Nephron (organoid): ENCODE data around the gene LRRC25.

Experiments
- H3K27ac Mint-ChIP-seq, 3 experiments: 2 replicates each; pipeline ENCODE4 v1.8.0; 2020; ENCODE audit warnings: mixed read lengths in 3 of 3, mild to moderate bottlenecking in 2 of 3, moderate library complexity in 1 of 3
- H3K27me3 Mint-ChIP-seq: 2 replicates; pipeline ENCODE4 v1.8.0; 2021; ENCODE audit warnings: low read depth, mild to moderate bottlenecking, moderate library complexity, mixed read lengths
- H3K36me3 Mint-ChIP-seq: 2 replicates; pipeline ENCODE4 v1.8.0; 2020; ENCODE audit warnings: low read depth, mixed read lengths
- H3K4me1 Mint-ChIP-seq: 2 replicates; pipeline ENCODE4 v1.8.0; 2020; ENCODE audit warnings: mixed read lengths
- H3K4me3 Mint-ChIP-seq, 3 experiments: 2 replicates each; pipeline ENCODE4 v1.8.0; 2020; ENCODE audit warnings: mild to moderate bottlenecking in 3 of 3, mixed read lengths in 3 of 3, moderate library complexity in 2 of 3
- H3K9me3 Mint-ChIP-seq: 2 replicates; pipeline ENCODE4 v1.8.0; 2020; ENCODE audit warnings: mixed read lengths
- CTCF ChIP-seq, 3 experiments: fragments of 200-600 bp; sonication (generic); IDR thresholded peaks; one replicate each; pipeline ENCODE4 v1.5.0; 2021; ENCODE audit warnings: antibody characterized with exemption in 3 of 3; ENCODE audit not compliant: unreplicated experiment in 3 of 3

The LRRC25 gene

DNA sequence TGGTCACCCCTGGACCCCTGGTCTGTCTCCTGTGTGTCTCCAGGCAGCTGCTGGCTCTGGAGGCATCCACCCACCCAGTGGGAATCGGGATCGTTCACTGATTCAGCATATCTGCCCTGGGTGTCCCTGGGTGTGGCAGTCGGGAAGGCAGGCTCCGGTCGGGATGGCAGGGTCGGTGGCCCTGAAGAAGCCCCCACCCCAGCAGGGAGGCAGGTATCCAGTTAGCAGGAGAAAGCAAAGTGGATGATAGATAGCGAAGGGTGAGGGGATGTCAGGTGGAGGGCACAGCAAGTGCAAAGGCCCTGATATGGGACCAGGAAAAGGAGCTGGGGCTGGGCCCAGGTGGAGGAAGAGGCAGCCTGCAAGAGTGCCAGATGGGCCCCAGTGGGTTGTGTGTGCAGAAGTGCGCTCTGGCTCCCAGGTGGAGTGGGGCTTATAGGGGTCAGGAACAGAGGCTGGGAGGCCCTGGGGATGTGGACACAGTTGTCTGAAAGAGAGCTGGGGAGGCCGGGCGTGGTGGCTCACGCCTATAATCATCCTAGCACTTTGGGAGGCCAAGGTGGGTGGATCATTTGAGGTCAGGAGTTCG, 24.0 kb upstream of the LRRC25 start:
- no peaks in the 10 kb centered on the region for H3K9me3 Mint-ChIP-seq
- peak overlapping the region; percentile 33 to 68 (median 60) for H3K27ac Mint-ChIP-seq
- peaks cover 4% of the 10 kb centered on the region for H3K36me3 Mint-ChIP-seq
- no peak for TF ChIP-seq CTCF (IDR thresholded peaks at IDR 0.05; ENCODE audit: unreplicated experiment in 3 of 3)
- H3K27me3 Mint-ChIP-seq, result no peaks in the 10 kb centered on the region
- H3K4me3 Mint-ChIP-seq, result peak overlapping the region; percentile 88 to 96 (median 93)
- H3K4me1 Mint-ChIP-seq, result peaks cover 69% of the 10 kb centered on the region

GRCh38 chr19:18420930-18421329, 23.5 kb upstream of the LRRC25 start:
- TF ChIP-seq CTCF (IDR thresholded peaks at IDR 0.05; ENCODE audit: unreplicated experiment in 3 of 3), result no peak
- peaks cover 69% of the 10 kb centered on the region for H3K4me1 Mint-ChIP-seq
- peaks cover 5% of the 10 kb centered on the region for H3K27me3 Mint-ChIP-seq
- H3K36me3 Mint-ChIP-seq, result peaks cover 4% of the 10 kb centered on the region
- H3K4me3 Mint-ChIP-seq, result peak overlapping the region; percentile 88 to 96 (median 93)
- H3K27ac Mint-ChIP-seq, result peak overlapping the region; percentile 33 to 68 (median 60)
- no peaks in the 10 kb centered on the region for H3K9me3 Mint-ChIP-seq

GRCh38 chr19:18419699-18420460, 22.5 kb upstream of the LRRC25 start:
- Mint-ChIP-seq H3K4me1 (peaks cover 71% of the 10 kb centered on the region), H3K27me3 (peaks cover 5% of the 10 kb centered on the region), H3K4me3 (peak overlapping the region; percentile 88 to 96 (median 93))

DNA sequence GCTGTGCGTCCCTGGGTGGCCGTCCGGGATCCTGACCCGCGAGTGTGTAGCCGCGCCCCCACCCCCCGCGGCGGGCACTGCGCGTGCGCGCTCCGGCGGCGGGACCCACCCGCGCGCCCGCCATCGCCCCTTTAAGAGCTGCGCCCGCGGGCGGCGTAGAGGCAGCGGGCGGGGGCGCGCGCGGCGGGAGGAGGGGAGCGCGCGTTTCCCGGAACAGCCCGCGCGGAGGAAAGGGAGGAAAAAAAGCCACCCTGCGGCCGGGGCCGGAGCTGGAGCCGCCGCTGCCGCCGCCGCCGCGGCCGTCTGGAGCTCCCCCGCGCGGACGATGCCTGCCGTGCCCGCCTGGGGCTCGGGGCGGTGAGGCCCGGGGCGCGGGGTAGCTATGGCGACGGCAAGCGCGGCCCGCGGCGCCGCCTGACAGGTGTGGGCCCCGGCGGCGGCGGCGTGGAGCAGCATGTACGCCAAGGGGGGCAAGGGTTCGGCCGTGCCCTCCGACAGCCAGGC, 21.8 kb upstream of the LRRC25 start, which contains the start of gene SSBP4:
TSS of gene SSBP4 (plus strand) at position 204 of the 504 bp plus-strand sequence. CDS start at position 455, 251 bp downstream.
- H3K27ac Mint-ChIP-seq, result peak within 1 kb of the TSS; percentile 98

More at GRCh38 chr19:18419699-18420460, 22.5 kb upstream of the LRRC25 start:
- no peak for TF ChIP-seq CTCF (IDR thresholded peaks at IDR 0.05; ENCODE audit: unreplicated experiment in 3 of 3)
- Mint-ChIP-seq H3K36me3 (peaks cover 4% of the 10 kb centered on the region), H3K9me3 (no peaks in the 10 kb centered on the region), H3K27ac (peak overlapping the region; percentile 53 to 84 (median 72))

GRCh38 chr19:18418483-18419194, 21.2 kb upstream of the LRRC25 start:
- H3K9me3 Mint-ChIP-seq, result no peaks in the 10 kb centered on the region
- H3K4me3 Mint-ChIP-seq, result peak overlapping the region; percentile 81 to 88 (median 87)
- peaks cover 75% of the 10 kb centered on the region for H3K4me1 Mint-ChIP-seq
- H3K27ac Mint-ChIP-seq, result peak overlapping the region; percentile 98
- H3K27me3 Mint-ChIP-seq, result peaks cover 5% of the 10 kb centered on the region
- peaks cover 4% of the 10 kb centered on the region for H3K36me3 Mint-ChIP-seq
- no peak for TF ChIP-seq CTCF (IDR thresholded peaks at IDR 0.05; ENCODE audit: unreplicated experiment in 3 of 3)

More for the DNA sequence above, 21.8 kb upstream of the LRRC25 start, which contains the start of gene SSBP4:
- peaks cover 5% of the 10 kb centered on the region for H3K27me3 Mint-ChIP-seq
- H3K36me3 Mint-ChIP-seq, result peaks cover 4% of the 10 kb centered on the region
- peak within 1 kb of the TSS; percentile 88 to 96 (median 93) for H3K4me3 Mint-ChIP-seq
- peak in 2 of 3 experiments; percentile 33 to 34 for TF ChIP-seq CTCF (IDR thresholded peaks at IDR 0.05; ENCODE audit: unreplicated experiment in 3 of 3)
- no peaks in the 10 kb centered on the region for H3K9me3 Mint-ChIP-seq
- H3K4me1 Mint-ChIP-seq, result peaks cover 77% of the 10 kb centered on the region
